CD14-positive monocyte (primary cell): ENCODE data around the gene ZNF281. TPM values are rescaled to one million over a fixed set of nuclear protein-coding genes. Genes with fewer than 3 reads are reported as not detected.

Experiments used
- DNase-seq, 3 donors: peaks; one replicate each; pipeline ENCODE4 v3.0.0-alpha.2; 2011 to 2022
- H2AFZ ChIP-seq: 2 replicates; pipeline ENCODE4 v1.6.0; 2012; ENCODE audit warnings: mild to moderate bottlenecking, low read depth, low read length, inconsistent platforms; ENCODE audit not compliant: insufficient read depth, poor library complexity, severe bottlenecking
- H3K27ac ChIP-seq, 2 donors: 1 replicate in 1 of 2; 2 replicates in 1 of 2; pipeline ENCODE4 v1.5.1; 2012 to 2013; ENCODE audit warnings: low read length in 2 of 2, control low read depth in 1 of 2, inconsistent platforms in 1 of 2, low read depth in 1 of 2, mild to moderate bottlenecking in 1 of 2
- H3K27me3 ChIP-seq, 2 donors: one replicate each; pipeline versions ENCODE4 v1.6.0 to v1.6.1; 2011 to 2013; ENCODE audit warnings: low read length in 2 of 2; ENCODE audit not compliant: control insufficient read depth in 2 of 2, insufficient read depth in 2 of 2
- H3K36me3 ChIP-seq, 2 donors: replicated peaks in 1 of 2; 1 replicate in 1 of 2; 2 replicates in 1 of 2; pipeline versions ENCODE4 v1.5.1 to v1.6.1; 2012 to 2013; ENCODE audit warnings: low read length in 2 of 2, control low read depth in 1 of 2, inconsistent platforms in 1 of 2, mild to moderate bottlenecking in 1 of 2; ENCODE audit not compliant: insufficient read depth in 2 of 2, control insufficient read depth in 1 of 2
- H3K4me1 ChIP-seq, 2 donors: 1 replicate in 1 of 2; 2 replicates in 1 of 2; pipeline versions ENCODE4 v1.5.1 to v1.6.1; 2012 to 2013; ENCODE audit warnings: low read length in 2 of 2, control low read depth in 1 of 2, inconsistent platforms in 1 of 2, mild to moderate bottlenecking in 1 of 2, moderate library complexity in 1 of 2; ENCODE audit not compliant: insufficient read depth in 2 of 2, control insufficient read depth in 1 of 2
- H3K4me2 ChIP-seq: replicated peaks from 2 replicates; pipeline ENCODE3; 2012; ENCODE audit warnings: low read length, moderate library complexity, mild to moderate bottlenecking; ENCODE audit not compliant: poor library complexity, severe bottlenecking; ENCODE audit errors: extremely low read depth
- H3K4me3 ChIP-seq, 3 experiments: fragments of 200-600 bp in 1 of 3; sonication (generic) in 1 of 3; replicated peaks in 1 of 3; 1 replicate in 2 of 3; 2 replicates in 1 of 3; pipeline ENCODE4 v1.5.1; 2011 to 2013; ENCODE audit warnings: low read length in 3 of 3, mild to moderate bottlenecking in 3 of 3, control low read depth in 2 of 3, low read depth in 2 of 3, inconsistent platforms in 1 of 3, moderate library complexity in 1 of 3
- H3K79me2 ChIP-seq: 2 replicates; pipeline ENCODE4 v1.6.0; 2012; ENCODE audit warnings: mild to moderate bottlenecking, control low read depth, inconsistent platforms, low read length, moderate library complexity; ENCODE audit not compliant: insufficient read depth
- H3K9ac ChIP-seq: 2 replicates; pipeline ENCODE4 v1.6.0; 2017; ENCODE audit warnings: low read length, mild to moderate bottlenecking; ENCODE audit not compliant: insufficient read depth, poor library complexity, severe bottlenecking
- H3K9me3 ChIP-seq, 2 donors: replicated peaks in 1 of 2; 1 replicate in 1 of 2; 2 replicates in 1 of 2; pipeline versions ENCODE4 v1.5.1 to v1.6.1; 2012 to 2013; ENCODE audit warnings: low read length in 2 of 2, control low read depth in 1 of 2; ENCODE audit not compliant: control insufficient read depth in 1 of 2, insufficient read depth in 1 of 2
- H4K20me1 ChIP-seq: 2 replicates; pipeline ENCODE4 v1.6.0; 2012; ENCODE audit warnings: mild to moderate bottlenecking, low read length, control low read depth, moderate library complexity; ENCODE audit not compliant: insufficient read depth
- H3K27ac Mint-ChIP-seq, 7 donors: one replicate each; pipeline ENCODE4 v1.8.0; 2020; ENCODE audit warnings: mild to moderate bottlenecking in 7 of 7, mixed read lengths in 7 of 7, moderate library complexity in 6 of 7, inconsistent platforms in 2 of 7
- H3K27me3 Mint-ChIP-seq, 3 donors: one replicate each; pipeline ENCODE4 v1.8.0; 2021 to 2022; ENCODE audit warnings: low read depth in 3 of 3, mild to moderate bottlenecking in 3 of 3, mixed read lengths in 3 of 3, moderate library complexity in 3 of 3, inconsistent platforms in 1 of 3
- H3K36me3 Mint-ChIP-seq, 2 donors: one replicate each; pipeline ENCODE4 v1.8.0; 2020; ENCODE audit warnings: mixed read lengths in 2 of 2, inconsistent platforms in 1 of 2, mild to moderate bottlenecking in 1 of 2
- H3K4me1 Mint-ChIP-seq: one replicate; pipeline ENCODE4 v1.8.0; 2020; ENCODE audit warnings: mild to moderate bottlenecking, mixed read lengths
- H3K4me3 Mint-ChIP-seq, 2 donors: one replicate each; pipeline ENCODE4 v1.8.0; 2020; ENCODE audit warnings: mild to moderate bottlenecking in 2 of 2, mixed read lengths in 2 of 2, moderate library complexity in 1 of 2
- H3K9me3 Mint-ChIP-seq, 7 donors: one replicate each; pipeline ENCODE4 v1.8.0; 2020 to 2022; ENCODE audit warnings: mixed read lengths in 7 of 7, mild to moderate bottlenecking in 6 of 7, moderate library complexity in 6 of 7, inconsistent platforms in 2 of 7
- WGBS: methylation state at CpG from one replicate; pipeline ENCODE4 v1.1.5; 2013; ENCODE audit warnings: missing lambda C conversion rate; ENCODE audit not compliant: insufficient coverage; 5-methylcytosine and 5-hydroxymethylcytosine counted together
- intact Hi-C, 2 donors: fragments of 100-400 bp; cut with micrococcal nuclease; formaldehyde crosslinking; loops; one replicate each; pipeline versions ENCODE4 v1.15.0 to v1.15.1; 2023
- polyA plus RNA-seq, 3 donors: library from polyadenylated mRNA; depleted of rRNA in 1 of 3; unstranded in 2 of 3; stranded (reverse) in 1 of 3; fragments of 300-500 nt in 2 of 3; fragments of >200 nt in 1 of 3; fragmentation: Illumina TruSeq in 2 of 3; gene quantifications; 1 replicate in 2 of 3; 2 replicates in 1 of 3; pipeline ENCODE4 v1.2.3, GENCODE V29; 2012 to 2021
- TF ChIP-seq, protein P1 (sequence below): fragments of 200-600 bp; IDR thresholded peaks from one replicate; pipeline ENCODE4 v1.8.0; 2022; ENCODE audit warnings: antibody characterized with exemption, mild to moderate bottlenecking

The ZNF281 gene
- polyA plus RNA-seq, 3 donors: 10.5 to 30.6 (median 26.6) TPM

DNA sequence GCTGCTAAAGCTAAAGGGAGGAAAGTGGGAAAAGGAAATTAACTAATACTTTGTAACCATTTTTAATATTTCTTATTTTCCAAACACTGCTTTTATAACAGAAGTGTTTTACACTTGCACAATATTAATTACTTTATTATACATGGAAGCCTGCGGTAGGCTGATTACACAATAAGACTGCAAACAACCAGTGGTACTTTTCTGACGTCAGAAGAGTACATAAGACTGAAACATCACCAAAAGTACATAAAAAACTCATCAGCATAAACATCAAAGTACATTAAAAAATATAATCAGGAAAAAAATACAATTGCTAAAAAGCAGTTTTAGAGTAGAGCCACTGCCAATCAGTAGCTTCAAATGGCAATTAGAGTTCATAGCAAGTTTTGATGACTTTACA, 4.6 kb downstream of the ZNF281 start:
- Histone ChIP-seq H3K4me1 (peaks cover 28 to 47% of the 10 kb centered on the region in 2 donors), H3K9ac (no peak overlapping the region), H3K4me3 (no peak overlapping the region), H4K20me1 (peaks cover 11% of the 10 kb centered on the region), H2AFZ (no peak overlapping the region), H3K27ac (peak overlapping the region in 1 of 2 donors; percentile 43), H3K27me3 (no peaks in the 10 kb centered on the region), H3K4me2 (peak overlapping the region; percentile 26), H3K9me3 (no peaks in the 10 kb centered on the region), H3K79me2 (peaks cover 64% of the 10 kb centered on the region), H3K36me3 (peaks cover 3 to 17% of the 10 kb centered on the region in 2 donors)
- H3K36me3 Mint-ChIP-seq: peaks cover 38 to 40% of the 10 kb centered on the region in 2 donors
- no peaks in the 10 kb centered on the region for H3K27me3 Mint-ChIP-seq
- peak overlapping the region in 1 of 2 donors; percentile 46 for H3K4me3 Mint-ChIP-seq
- DNase-seq: peak; percentile 48 to 72 (median 70)
- H3K9me3 Mint-ChIP-seq: peaks cover 0 to 2% (median 0%) of the 10 kb centered on the region in 7 donors
- H3K27ac Mint-ChIP-seq: peak overlapping the region in 4 of 7 donors; percentile 6 to 69 (median 59)
- H3K4me1 Mint-ChIP-seq: peaks cover 46% of the 10 kb centered on the region
- TF ChIP-seq, protein P1, sequence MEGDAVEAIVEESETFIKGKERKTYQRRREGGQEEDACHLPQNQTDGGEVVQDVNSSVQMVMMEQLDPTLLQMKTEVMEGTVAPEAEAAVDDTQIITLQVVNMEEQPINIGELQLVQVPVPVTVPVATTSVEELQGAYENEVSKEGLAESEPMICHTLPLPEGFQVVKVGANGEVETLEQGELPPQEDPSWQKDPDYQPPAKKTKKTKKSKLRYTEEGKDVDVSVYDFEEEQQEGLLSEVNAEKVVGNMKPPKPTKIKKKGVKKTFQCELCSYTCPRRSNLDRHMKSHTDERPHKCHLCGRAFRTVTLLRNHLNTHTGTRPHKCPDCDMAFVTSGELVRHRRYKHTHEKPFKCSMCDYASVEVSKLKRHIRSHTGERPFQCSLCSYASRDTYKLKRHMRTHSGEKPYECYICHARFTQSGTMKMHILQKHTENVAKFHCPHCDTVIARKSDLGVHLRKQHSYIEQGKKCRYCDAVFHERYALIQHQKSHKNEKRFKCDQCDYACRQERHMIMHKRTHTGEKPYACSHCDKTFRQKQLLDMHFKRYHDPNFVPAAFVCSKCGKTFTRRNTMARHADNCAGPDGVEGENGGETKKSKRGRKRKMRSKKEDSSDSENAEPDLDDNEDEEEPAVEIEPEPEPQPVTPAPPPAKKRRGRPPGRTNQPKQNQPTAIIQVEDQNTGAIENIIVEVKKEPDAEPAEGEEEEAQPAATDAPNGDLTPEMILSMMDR: no peak
- intact Hi-C loops: loop anchor here (5.0 to 10.0 kb wide), 2 partner anchors 38 to 50 kb away; no protein-coding TSS in a partner anchor
- WGBS: no CpG with 5 or more reads among the region's 2 CpGs

- H3K4me1 ChIP-seq: peaks cover 11 to 19% of the 10 kb centered on the region in 2 donors
- H3K36me3 ChIP-seq: peaks cover 3 to 17% of the 10 kb centered on the region in 2 donors
- peaks cover 33% of the 10 kb centered on the region for H3K79me2 ChIP-seq
- WGBS: 100% methylated on average over 1 of the region's 1 CpG
- peaks cover 23 to 35% of the 10 kb centered on the region in 2 donors for H3K36me3 Mint-ChIP-seq
- H3K9ac ChIP-seq: no peak overlapping the region
- no peaks in the 10 kb centered on the region for H3K27me3 Mint-ChIP-seq
- H3K27ac Mint-ChIP-seq: peak overlapping the region in 1 of 7 donors; percentile 33
- H3K27ac ChIP-seq: no peak overlapping the region
- H3K4me1 Mint-ChIP-seq: peaks cover 18% of the 10 kb centered on the region
- no peak overlapping the region for H2AFZ ChIP-seq
- no peak overlapping the region for H3K4me3 Mint-ChIP-seq
- no peak overlapping the region for H3K4me2 ChIP-seq
- DNase-seq: no peak
- no peaks in the 10 kb centered on the region for H3K27me3 ChIP-seq
- TF ChIP-seq, protein P1: no peak
- H3K4me3 ChIP-seq: no peak overlapping the region
- peaks cover 11% of the 10 kb centered on the region for H4K20me1 ChIP-seq
- intact Hi-C loops: loop anchor here in 1 of 2 donors (10.0 kb wide), 1 partner anchor 47 kb away; no protein-coding TSS in a partner anchor
- no peaks in the 10 kb centered on the region for H3K9me3 ChIP-seq
- no peaks in the 10 kb centered on the region for H3K9me3 Mint-ChIP-seq
Measured at GRCh38 chr1:200401708-200402107, 8.1 kb downstream of the ZNF281 start.
